B cell (primary cell): ENCODE measurements around the gene MAP2K1.

ENCODE experiments used
- CTCF ChIP-seq: fragments of 200-600 bp; IDR thresholded peaks from one replicate; pipeline ENCODE4 v1.8.0; 2022; ENCODE audit warnings: antibody characterized with exemption, mild to moderate bottlenecking
- EZH2 ChIP-seq: IDR thresholded peaks from 2 replicates; pipeline ENCODE4 v1.6.1; 2012; ENCODE audit warnings: borderline replicate concordance, low read depth, mild to moderate bottlenecking, moderate library complexity, low read length; ENCODE audit not compliant: insufficient read depth, poor library complexity, severe bottlenecking

- TF ChIP-seq CTCF (no peak), EZH2 (no peak)
Measured at GRCh38 chr15:66425837-66426236, 39.1 kb downstream of the MAP2K1 start.
